Measurements from ENCODE around the gene USP14.
"Not testable (repeated sequence)": the region's sequence is repeated elsewhere in the genome, so short reads cannot be mapped to it uniquely, and the experiment has no call there.

Gene USP14

DNA sequence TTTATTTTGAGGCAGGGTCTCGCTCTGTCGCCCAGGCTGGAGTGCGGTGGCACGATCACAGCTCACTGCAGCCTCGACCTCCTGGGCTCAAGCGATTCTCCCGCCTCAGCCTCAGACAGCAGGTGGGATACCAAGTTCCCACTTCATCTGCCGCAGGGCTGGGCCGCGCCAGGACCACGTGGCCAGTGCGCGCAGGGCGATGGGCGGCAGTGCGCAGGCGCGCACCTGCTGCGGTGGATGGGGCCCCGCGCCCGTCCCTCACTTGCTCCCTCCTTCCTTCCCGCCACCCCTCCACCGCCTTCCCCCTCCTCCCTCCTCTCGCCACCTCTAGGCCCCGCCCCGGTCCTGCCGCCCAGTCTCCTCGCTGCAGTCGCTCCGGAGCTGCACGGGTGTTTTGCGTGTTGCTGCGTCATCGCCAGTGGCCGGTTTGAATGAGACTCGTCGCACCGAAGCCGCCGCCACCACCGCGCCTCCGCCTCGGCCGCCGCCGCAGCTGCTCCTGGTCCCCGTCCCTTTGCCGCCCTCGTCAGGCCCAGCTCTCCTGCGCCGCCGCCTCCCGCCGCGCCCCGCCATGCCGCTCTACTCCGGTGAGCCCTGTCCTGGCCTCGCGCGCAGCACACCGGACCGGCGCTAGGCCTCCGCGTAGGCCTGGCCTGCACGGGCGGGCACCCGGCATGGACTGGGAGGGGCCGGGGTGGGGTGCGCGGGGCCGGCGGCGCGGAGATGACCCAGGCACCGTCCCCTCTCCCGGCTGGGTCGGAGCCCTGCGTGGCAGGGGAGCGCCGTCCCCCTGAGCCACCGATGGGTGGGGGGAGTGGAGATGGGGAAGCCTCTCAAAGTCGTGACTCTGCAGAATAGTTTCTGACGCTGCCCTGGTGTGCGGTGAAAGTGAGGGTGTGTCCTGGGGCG, at the start of gene USP14:
TSS of gene USP14 (plus strand) at position 430 of the 909 bp plus-strand sequence. CDS start at position 572, 142 bp downstream.
- peak; percentile 97 for DNase-seq (ENCODE audit: low spot score)

DNA sequence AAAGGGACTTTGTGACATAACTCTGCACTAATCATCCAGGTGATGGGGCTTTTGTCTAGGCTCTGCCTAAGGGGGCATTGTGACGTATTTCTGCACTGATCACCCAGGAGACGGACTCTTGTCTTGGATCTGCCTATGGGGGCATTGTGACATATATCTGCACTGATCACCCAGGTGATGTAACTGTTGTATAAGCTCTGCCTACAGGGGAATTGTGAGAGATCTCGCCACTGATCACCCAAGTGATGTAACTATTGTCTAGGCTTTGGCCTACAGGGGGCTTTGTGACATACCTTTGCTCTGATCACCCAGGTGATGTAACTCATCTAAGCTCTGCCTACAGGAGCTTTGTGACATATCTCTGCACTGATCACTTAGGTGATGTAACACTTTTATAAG, 49.7 kb upstream of the USP14 start:
- not testable (repeated sequence) for DNase-seq (ENCODE audit: low spot score)

DNA sequence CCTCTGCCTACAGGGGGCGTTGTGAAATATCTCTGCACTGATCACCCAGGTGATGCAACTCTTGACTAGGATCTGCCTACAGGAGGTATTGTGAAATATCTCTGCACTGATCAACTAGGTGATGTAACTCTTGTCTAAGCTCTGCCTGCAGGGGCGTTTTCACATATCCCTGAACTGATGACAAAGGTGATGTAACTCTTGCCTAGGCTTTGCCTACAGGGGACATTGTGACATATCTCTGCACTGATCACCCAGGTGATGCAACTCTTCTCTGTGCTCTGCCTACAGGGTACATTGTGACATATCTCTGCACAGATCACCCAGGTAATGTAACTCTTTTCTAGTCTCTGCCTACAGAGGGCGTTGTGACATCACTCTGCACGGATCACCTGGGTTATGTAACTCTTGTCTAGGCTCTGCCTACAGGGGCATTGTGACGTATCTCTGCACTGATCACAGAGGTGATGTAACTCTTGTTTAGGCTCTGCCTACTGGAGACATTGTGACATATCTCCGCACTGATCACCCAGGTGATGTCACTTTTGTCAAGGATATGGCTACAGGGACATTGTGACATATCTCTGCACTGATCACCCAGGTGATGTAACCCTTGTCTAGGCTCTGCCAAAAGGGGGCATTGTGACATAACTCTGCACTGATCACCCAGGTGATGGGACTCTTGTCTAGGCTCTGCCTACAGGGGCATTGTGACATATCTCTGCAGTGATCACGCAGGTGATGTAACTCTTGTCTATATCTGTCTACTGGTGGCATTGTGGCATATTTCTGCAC, 49.0 kb upstream of the USP14 start:
- DNase-seq (ENCODE audit: low spot score), result not testable (repeated sequence)

DNA sequence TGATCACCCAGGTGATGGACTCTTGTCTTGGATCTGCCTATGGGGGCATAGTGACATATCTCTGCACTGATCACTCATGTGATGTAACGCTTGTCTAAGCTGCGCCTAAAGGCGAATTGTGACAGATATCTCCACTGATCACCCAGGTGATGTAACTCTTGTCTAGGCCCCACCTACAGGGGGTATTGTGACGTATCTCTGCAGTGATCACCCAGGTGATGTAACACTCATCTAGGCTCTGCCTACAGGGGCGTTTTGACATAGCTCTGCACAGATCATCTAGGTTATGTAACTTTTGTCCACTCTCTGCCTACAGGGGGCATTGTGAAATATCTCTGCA, 48.5 kb upstream of the USP14 start:
- not testable (repeated sequence) for DNase-seq (ENCODE audit: low spot score)

DNA sequence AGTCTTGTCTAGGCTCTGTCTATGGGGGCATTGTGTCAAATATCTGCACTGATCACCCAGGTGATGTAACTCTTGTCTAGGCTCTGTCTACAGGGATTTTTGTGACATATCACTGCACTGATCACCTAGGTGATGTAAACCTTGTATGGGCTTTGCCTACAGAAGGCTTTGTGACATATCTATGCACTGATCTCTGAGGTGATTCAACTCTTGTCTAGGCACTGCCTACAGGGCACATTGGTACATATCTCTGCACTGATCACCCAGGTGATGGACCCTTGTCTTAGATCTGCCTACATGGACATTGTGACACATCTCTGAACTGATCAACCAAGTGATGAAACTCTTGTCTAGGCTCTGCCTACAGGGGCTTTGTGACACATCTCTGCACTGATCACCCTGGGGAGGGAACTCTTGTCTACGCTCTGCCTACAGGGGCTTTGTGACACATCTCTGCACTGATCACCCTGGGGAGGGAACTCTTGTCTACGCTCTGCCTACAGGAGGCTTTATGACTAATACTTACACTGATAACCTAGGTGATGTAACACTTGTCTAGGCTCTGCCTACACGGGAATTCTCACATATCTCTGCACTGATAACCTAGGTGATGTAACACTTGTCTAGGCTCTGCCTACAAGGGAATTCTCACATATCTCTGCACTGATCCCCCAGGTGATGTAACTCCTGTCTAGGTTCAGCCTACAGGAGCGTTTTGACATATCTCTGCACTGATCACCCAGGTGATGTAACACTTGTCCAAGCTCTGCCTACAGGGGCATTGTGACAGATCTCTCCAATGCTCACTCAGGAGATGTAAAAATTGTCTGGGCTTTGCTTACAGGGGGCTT, 47.8 kb upstream of the USP14 start:
- not testable (repeated sequence) for DNase-seq (ENCODE audit: low spot score)

DNA sequence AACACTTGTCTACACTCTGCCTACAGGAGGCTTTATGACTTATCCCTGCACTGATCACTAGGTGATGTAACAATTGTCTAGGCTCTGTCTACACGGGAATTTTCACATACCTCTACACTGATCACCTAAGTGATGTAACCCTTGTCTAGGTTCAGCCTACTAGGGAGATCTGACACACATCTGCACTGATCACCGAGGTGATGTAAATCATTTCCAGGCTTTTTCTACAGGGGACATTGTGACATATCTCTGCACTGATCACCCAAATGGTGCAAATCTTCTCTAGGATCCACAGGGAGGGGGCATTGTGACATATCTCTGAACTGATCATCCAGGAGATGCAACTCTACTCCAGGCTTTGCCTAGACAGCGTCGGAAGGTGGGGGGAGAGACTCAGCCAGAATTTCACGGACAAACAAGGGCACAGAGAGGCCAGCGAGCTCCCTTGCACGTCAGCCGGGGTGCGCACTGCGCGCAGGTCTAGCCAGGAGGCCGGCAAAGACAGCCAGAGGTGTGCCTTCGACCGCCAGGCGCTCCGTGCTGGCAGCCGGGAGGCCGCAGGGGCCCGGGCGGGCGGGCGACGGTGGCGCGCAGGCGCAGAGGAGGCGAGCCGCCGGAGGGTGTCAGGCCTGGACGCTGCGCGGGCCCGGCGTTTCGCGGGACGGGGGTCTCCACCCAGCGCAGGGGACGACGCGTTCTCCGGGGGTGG, 46.9 kb upstream of the USP14 start:
- DNase-seq (ENCODE audit: low spot score), result peak; percentile 65

DNA sequence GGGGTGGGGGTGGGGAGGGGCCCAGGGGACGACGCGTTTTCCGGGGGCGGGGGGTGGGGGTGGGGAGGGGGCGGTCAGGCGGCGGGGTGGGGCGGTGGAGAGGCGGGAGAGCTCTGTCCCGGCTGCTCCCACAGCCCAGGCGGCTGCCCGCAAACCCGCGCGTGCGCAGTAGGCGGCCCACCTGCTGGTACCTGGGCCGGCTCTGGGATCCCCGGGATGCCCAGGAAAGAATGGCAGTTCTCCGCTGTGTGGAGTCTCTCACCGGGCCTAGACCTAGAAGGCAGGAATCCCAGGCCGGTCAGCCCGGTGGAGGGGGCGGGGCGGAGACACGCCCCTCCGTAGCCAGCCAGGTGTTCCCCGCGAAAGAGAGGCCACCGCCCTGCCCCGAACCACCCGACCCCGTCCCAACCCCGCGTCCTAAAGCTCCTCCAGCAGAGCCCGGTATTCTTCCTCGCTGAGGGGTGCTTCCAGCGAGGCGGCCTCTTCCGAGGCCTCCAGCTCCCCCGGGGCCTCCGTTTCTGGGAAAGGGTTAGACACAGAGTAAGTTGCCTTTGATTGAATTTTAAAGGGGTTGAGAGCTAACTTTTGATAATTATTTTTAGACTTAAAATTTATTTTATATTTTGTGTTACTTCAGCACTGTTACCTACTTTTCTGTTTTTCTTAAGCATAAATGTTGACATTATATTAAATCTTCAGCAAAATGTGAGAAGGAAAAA, 46.2 kb upstream of the USP14 start:
- DNase-seq (ENCODE audit: low spot score), result not testable (repeated sequence)

DNA sequence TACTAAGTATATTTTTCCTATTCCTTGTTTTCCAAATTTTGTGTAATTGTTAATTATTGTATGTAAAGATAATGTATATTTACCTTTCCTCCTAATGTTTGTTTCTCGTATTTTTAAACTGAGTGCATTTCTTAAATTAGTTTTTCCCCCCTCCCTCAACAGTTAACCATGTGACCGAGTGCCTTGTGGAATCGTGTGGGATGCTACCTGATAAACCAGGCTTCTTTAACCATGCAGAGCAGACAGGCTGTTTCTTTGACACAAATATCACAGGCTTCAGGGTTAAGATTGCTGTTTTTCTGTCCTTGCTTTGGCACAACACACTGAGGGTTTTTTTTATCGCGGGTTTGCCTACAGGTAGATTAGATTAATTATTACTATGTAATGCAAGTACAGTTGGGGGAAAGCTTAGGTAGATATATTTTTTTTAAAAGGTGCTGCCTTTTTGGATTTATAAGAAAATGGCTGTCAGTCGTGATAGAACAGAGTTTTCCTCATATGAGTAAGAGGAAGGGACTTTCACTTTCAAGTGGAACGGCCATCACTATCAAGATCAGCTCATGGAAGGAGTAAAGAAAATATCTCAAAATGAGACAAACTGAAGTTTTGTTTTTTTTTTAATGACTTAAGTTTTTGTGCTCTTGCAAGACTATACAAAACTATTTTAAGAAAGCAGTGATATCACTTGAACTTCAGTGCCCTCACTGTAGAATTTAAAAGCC, 37.7 kb upstream of the USP14 start:
- DNase-seq (ENCODE audit: low spot score), result not testable (repeated sequence)

DNA sequence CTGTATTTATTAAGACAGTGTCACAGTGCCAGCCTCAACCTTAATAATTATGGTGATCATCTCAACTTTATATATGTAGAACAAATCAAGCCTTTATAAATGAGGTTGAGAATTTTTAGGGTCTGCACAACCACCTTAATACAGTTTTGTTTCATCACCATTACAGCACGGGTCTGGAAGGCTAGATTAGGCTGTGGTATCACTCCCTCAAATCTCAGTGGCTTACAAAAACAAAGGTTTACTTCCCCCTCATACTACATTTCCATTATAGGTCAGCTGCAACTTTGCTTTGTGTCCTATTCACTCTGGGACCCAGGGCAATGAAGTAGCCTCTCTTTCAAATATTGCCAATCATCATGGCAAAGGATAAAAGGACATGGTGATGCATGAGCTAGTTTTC, 23.3 kb upstream of the USP14 start:
- DNase-seq (ENCODE audit: low spot score), result no peak

DNA sequence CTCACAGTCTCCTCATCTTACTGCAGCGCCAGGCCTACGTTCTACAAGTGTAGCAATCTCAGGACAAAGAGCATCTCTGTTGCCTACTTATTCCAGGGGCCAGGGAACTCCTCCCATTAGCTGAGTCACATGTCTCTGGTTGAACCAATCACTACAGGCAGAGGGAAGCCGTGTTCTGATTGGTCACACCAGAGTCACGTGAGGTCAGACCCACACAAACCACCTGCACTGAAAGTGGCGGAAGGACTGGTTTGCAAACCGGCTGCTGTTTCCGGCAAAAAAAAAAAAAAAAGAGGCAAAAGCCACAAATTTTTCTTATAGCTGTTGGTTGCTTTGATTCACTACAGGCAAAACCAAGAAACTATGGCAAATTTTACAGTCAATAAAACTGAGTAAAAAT, 21.9 kb upstream of the USP14 start:
- no peak for DNase-seq (ENCODE audit: low spot score)

DNA sequence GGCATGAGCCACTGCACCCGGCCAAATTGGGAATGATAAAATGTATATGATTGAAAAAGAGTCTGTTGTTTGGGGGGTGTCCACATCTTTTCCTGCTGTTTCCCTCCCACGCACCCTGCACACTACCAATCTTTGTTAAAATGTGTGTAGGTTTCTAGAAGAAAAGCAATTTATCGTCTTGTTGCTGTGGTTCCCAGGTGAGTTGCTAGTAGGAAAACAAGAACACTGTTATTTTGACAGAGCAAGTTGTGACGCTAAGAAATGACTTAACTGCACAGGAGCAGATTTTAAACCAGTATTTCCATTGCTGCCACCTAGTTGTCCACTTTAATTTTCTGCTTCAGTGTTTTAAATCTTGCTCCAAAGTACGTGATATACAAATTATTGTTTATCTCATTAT, 21.0 kb upstream of the USP14 start:
- no peak for DNase-seq (ENCODE audit: low spot score)

DNA sequence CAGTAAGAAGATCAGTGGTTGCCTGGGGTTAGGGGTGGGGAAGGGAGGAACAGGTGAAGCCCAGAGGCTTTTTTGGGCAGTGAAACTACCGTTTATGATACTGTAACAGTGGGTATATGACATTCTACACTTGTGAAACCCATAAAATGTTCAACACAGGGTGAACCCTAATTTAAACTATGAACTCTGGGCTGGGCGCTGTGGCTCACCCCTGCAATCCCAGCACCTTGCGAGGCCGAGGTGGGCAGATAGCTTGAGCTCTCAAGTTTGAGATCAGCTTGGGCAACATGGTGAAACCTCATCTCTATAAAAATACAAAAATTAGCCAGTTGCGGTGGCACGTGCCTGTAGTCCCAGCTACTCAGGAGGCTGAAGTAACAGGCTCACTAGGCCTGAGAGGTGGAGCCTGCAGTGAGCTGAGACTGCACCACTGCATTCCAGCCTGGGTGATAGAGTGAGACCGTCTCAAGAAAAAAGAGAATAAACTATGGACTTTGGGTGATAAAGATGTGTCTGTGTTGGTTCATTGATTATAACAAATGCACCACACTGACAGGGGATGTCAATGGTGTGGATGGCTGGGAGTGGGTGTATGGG, 17.6 kb upstream of the USP14 start:
- no peak for DNase-seq (ENCODE audit: low spot score)

DNA sequence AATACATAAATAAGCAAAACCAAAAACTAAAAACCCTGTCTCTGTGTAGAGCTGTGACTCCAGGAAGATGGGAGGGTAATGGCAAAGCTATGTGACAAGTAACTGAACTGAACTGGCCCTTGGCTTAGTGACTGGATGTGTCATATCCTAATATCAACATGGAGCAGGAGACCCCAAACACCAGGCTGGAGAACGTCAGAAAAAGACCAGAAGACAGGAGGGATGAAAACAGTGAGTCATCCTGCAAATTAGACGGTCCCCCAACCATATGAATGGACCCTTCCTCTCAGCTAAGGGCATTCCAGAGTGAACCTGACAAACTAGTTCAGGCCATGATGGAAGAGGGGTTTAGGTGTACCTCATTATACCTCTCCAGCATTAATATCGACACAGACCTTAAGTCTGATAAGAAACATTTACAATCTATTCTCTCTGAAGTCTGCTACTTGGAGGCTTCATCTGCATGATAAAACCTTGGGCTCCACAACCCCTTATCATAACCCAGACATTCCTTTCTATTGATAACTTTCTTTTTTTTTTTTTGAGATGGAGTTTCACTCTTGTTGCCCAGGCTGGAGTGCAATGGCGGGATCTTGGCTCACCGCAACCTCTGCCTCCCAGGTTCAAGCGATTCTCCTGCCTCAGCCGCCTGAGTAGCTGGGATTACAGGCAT, 15.6 kb upstream of the USP14 start:
- DNase-seq (ENCODE audit: low spot score), result not testable (repeated sequence)

DNA sequence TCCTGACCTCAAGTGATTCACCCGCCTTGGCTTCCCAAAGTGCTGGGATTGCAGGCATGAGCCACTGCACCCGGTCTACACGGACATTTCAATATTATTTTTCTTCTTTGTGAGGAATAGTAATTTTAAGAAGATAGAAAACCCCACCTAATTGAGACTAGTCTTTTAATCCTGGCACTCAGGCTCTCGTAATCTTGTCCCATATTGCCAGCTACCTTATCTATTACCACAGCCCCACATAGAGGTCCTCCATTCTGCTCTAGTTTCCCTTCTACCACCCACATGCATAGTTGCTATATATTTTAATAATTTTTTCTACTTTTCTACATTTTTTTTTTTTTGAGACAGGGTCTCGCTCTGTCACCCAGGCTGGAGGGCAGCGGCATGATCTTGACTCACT, 9.5 kb upstream of the USP14 start:
- DNase-seq (ENCODE audit: low spot score), result no peak

DNA sequence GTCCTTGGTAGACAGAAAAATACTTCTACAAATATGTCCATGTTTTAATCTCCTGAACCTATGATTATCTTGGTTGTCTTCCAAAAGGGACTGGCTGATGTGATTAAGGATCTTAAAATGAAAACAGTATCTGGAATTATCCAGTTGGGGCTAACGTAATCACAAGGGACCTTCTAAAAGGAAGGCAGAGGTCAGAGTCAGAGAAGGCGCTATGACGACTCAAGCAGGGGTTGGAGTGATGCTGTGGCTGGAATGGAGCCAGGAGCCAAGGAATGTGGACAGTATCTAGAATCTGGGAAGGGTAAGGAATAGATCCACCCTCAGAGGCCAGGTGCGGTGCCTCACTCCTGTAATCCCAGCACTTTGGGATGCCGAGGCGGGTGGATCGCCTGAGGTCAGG, 4.2 kb upstream of the USP14 start:
- no peak for DNase-seq (ENCODE audit: low spot score)

DNA sequence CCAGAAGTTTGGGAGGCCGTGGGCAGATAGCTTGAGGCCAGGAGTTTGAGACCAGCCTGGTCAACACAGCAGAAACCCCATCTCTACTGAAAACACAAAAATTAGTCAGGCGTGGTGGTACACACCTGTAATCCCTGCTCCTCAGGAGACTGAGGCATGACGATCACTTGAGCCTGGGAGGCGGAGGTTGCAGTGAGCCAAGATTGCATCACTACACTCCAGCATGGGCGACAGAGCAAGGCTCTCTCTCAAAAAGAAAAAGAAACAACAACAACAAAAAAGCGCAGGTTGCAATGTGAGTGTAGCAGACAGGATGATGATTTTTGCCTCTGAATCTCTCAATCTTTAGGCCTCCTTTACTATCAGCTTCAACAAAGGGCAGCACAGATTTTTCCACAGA, 2.7 kb upstream of the USP14 start:
- DNase-seq (ENCODE audit: low spot score), result no peak

DNA sequence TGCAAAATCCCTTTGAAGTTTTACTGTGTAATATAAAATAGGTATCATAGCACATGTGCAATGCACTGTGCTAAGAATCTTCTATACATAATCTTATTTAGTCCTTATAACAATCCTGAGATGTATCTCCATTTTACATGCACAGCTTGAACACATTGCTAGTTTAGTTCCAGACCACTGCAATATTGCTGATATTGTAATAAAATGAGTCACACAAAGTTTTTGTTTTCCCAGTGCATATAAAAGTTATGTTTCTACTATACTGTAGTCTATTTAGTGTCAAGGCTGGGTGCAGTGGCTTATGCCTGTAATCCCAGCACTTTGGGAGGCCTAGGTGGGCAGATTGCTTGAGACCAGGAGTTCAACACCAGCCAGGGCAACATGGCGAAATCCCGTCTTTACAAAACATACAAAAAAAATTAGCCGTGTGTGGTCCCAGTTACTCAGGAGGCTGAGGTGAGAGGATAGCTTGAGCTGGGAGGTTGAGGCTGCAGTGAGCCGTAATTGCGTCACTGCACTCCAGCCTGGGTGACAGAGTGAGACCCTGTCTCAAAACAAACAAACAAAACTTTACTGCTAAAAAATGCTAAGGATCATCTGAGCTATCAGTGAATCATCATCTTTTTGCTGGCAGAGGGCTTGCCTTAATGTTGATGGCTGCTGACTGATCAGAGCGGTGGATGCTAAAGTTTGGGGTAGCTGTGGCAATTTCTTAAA, 1.7 kb upstream of the USP14 start:
- no peak for DNase-seq (ENCODE audit: low spot score)

DNA sequence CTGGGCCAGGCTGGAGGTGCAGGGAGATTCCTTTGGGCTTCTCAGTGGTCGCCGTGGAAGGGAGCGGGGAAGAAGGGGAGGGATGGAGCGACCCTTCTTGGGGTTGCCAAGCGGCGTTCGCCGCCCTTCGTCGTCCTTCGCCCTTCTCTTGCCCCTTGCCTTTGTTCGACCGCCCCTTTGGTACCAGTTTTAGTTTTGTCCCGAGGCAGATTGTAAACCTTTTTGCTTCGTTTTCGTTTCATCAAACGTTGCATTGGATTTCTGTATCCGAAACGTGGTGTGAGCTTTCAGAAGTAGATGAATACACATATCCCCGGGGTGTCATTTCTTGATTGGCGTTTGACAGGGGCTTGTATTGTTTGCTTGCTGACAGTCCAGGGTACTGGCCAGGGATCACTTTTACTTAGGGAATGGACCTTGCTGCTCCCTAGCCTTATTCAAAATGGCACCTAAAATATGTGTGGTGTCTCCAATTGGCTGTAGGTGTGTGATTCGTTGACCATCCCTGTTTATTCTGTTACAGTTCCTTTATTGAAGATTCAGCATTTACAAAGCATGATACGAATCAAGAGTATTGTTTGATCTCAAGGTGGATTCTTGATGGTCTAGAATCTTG, 788 bp downstream of the USP14 start:
- peak; percentile 8 for DNase-seq (ENCODE audit: low spot score)
